Neural cell (in vitro differentiated cells): ENCODE data around the gene KCNQ5. TPM values are rescaled to one million over a fixed set of nuclear protein-coding genes. Genes with fewer than 3 reads are reported as not detected.

Experiments used
- H2AFZ ChIP-seq: fragments of 200-600, 300-800 bp; sonication (generic), shearing (Covaris generic); 2 replicates; pipeline ENCODE4 v1.6.0; 2014; ENCODE audit warnings: low read depth, mild to moderate bottlenecking, antibody characterized with exemption, low read length, moderate library complexity
- H3F3A ChIP-seq: fragments of 200-600 bp; shearing (Covaris generic); 2 replicates; pipeline ENCODE4 v1.6.1; 2016; ENCODE audit warnings: mild to moderate bottlenecking, moderate library complexity, mixed read lengths, antibody characterized with exemption, low read length; ENCODE audit not compliant: insufficient read depth, poor library complexity, severe bottlenecking
- H3K27ac ChIP-seq: fragments of 200-600, 300-800 bp; sonication (generic), shearing (Covaris generic); 2 replicates; pipeline ENCODE4 v1.5.1; 2014; ENCODE audit warnings: mild to moderate bottlenecking, low read length, moderate library complexity
- H3K27me3 ChIP-seq: fragments of 300-800, 200-600 bp; sonication (generic), shearing (Covaris generic); 2 replicates; pipeline ENCODE4 v1.6.0; 2014; ENCODE audit warnings: mild to moderate bottlenecking, low read depth, low read length, moderate library complexity; ENCODE audit not compliant: insufficient read depth
- H3K36me3 ChIP-seq: fragments of 300-800, 200-600 bp; sonication (generic), shearing (Covaris generic); 2 replicates; pipeline ENCODE4 v1.5.1; 2014; ENCODE audit warnings: mild to moderate bottlenecking, antibody characterized with exemption, low read length, moderate library complexity; ENCODE audit not compliant: insufficient read depth
- H3K4me2 ChIP-seq: fragments of 300-800, 200-600 bp; sonication (generic), shearing (Covaris generic); 2 replicates; pipeline ENCODE4 v1.6.0; 2014; ENCODE audit warnings: mild to moderate bottlenecking, low read length
- H3K4me3 ChIP-seq: fragments of 300-800, 200-600 bp; sonication (generic), shearing (Covaris generic); 2 replicates; pipeline ENCODE4 v1.5.1; 2014; ENCODE audit warnings: mild to moderate bottlenecking, low read length, moderate library complexity
- H3K79me2 ChIP-seq: fragments of 200-600 bp; shearing (Covaris generic); replicated peaks from 2 replicates; pipeline ENCODE4 v1.6.0; 2014; ENCODE audit warnings: mild to moderate bottlenecking, low read length, moderate library complexity; ENCODE audit not compliant: insufficient read depth
- H3K9ac ChIP-seq: fragments of 300-800, 200-600 bp; sonication (generic), shearing (Covaris generic); 2 replicates; pipeline ENCODE4 v1.6.1; 2016; ENCODE audit warnings: mild to moderate bottlenecking, low read length, mixed read lengths
- H3K9me2 ChIP-seq: fragments of 200-600 bp; shearing (Covaris generic); 2 replicates; pipeline ENCODE4 v1.6.1; 2016; ENCODE audit warnings: mild to moderate bottlenecking, low read length, mixed read lengths; ENCODE audit not compliant: insufficient read depth
- H3K9me3 ChIP-seq: fragments of 200-600, 300-800 bp; sonication (generic), shearing (Covaris generic); 2 replicates; pipeline ENCODE4 v1.6.1; 2016; ENCODE audit warnings: mild to moderate bottlenecking, mixed run types, low read length, moderate library complexity, mixed read lengths
- H4K20me1 ChIP-seq: fragments of 200-600 bp; shearing (Covaris generic); 2 replicates; pipeline ENCODE4 v1.6.1; 2016; ENCODE audit warnings: mild to moderate bottlenecking, mixed run types; ENCODE audit not compliant: insufficient read depth
- CTCF ChIP-seq: fragments of 450-650 bp; IDR thresholded peaks from 2 replicates; pipeline ENCODE4 v1.5.1; 2014; ENCODE audit warnings: antibody characterized with exemption, mild to moderate bottlenecking, moderate library complexity; ENCODE audit not compliant: poor library complexity, severe bottlenecking
- EP300 ChIP-seq: fragments of 450-650 bp; conservative IDR thresholded peaks from 2 replicates; pipeline ENCODE4 v1.6.1; 2014; ENCODE audit warnings: antibody characterized with exemption, mild to moderate bottlenecking, moderate library complexity; ENCODE audit not compliant: poor library complexity, severe bottlenecking
- EZH2 ChIP-seq: fragments of 200-600, 300-800 bp; shearing (Covaris generic), sonication (generic); IDR thresholded peaks from 2 replicates; pipeline ENCODE4 v1.6.1; 2014; ENCODE audit warnings: antibody characterized with exemption, low read length, borderline replicate concordance, mild to moderate bottlenecking; ENCODE audit not compliant: insufficient read depth, poor library complexity, severe bottlenecking
- MXI1 ChIP-seq: fragments of 450-650 bp; conservative IDR thresholded peaks from 2 replicates; pipeline ENCODE4 v1.6.1; 2014; ENCODE audit warnings: antibody characterized with exemption, mild to moderate bottlenecking; ENCODE audit not compliant: poor library complexity, severe bottlenecking
- POLR2AphosphoS5 ChIP-seq: IDR thresholded peaks from 2 replicates; pipeline ENCODE4 v1.6.1; 2012
- RAD21 ChIP-seq: fragments of 450-650 bp; conservative IDR thresholded peaks from 2 replicates; pipeline ENCODE4 v1.6.1; 2014; ENCODE audit warnings: antibody characterized with exemption, mild to moderate bottlenecking, moderate library complexity
- SMC3 ChIP-seq: fragments of 450-650 bp; conservative IDR thresholded peaks from 2 replicates; pipeline ENCODE4 v1.6.1; 2014; ENCODE audit warnings: antibody characterized with exemption, mild to moderate bottlenecking, moderate library complexity; ENCODE audit not compliant: poor library complexity
- TAF1 ChIP-seq: IDR thresholded peaks from 2 replicates; pipeline ENCODE4 v1.6.1; 2012; ENCODE audit warnings: low read depth
- polyA plus RNA-seq: library from polyadenylated mRNA; depleted of rRNA; stranded (reverse); fragments of >200 nt; gene quantifications from 2 replicates; pipeline ENCODE4 v1.2.3, GENCODE V29; 2014
- TF ChIP-seq, protein P1 (sequence below): IDR thresholded peaks from 2 replicates; pipeline ENCODE4 v1.6.1; 2012; ENCODE audit warnings: borderline replicate concordance

Gene KCNQ5
- polyA plus RNA-seq, 1 donor from 2014 or later, result 0.30 TPM

DNA sequence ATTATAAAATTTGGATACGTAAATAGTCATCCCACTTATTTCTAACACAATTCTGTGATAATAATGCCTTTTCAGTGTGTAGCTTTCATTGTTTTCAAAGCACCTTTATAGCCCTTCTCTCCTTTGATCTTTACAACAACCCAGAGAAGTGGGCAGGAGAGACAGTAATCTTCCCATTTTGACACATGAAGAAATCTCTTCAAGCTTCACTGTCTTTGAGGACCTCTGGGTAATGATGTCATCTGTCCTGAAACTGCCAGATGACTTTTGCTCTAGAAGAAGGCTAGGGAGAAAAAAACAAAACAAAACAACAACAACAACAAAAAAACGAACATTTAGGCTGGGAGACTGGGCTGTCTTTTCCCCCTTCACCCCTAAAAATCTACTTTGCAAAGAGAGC, 203.0 kb downstream of the KCNQ5 start:
- Histone ChIP-seq H3K27me3 (no peaks in the 10 kb centered on the region), H3K36me3 (no peaks in the 10 kb centered on the region), H3K9ac (no peak overlapping the region), H4K20me1 (no peaks in the 10 kb centered on the region), H3K9me3 (no peaks in the 10 kb centered on the region), H3K79me2 (no peaks in the 10 kb centered on the region), H3K9me2 (no peaks in the 10 kb centered on the region), H3K4me2 (no peak overlapping the region), H3K27ac (no peak overlapping the region), H3F3A (no peaks in the 10 kb centered on the region), H3K4me3 (no peak overlapping the region), H2AFZ (no peak overlapping the region)
- no peak for TF ChIP-seq MXI1
- TF ChIP-seq, protein P1, sequence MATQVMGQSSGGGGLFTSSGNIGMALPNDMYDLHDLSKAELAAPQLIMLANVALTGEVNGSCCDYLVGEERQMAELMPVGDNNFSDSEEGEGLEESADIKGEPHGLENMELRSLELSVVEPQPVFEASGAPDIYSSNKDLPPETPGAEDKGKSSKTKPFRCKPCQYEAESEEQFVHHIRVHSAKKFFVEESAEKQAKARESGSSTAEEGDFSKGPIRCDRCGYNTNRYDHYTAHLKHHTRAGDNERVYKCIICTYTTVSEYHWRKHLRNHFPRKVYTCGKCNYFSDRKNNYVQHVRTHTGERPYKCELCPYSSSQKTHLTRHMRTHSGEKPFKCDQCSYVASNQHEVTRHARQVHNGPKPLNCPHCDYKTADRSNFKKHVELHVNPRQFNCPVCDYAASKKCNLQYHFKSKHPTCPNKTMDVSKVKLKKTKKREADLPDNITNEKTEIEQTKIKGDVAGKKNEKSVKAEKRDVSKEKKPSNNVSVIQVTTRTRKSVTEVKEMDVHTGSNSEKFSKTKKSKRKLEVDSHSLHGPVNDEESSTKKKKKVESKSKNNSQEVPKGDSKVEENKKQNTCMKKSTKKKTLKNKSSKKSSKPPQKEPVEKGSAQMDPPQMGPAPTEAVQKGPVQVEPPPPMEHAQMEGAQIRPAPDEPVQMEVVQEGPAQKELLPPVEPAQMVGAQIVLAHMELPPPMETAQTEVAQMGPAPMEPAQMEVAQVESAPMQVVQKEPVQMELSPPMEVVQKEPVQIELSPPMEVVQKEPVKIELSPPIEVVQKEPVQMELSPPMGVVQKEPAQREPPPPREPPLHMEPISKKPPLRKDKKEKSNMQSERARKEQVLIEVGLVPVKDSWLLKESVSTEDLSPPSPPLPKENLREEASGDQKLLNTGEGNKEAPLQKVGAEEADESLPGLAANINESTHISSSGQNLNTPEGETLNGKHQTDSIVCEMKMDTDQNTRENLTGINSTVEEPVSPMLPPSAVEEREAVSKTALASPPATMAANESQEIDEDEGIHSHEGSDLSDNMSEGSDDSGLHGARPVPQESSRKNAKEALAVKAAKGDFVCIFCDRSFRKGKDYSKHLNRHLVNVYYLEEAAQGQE, result no peak
- no peak for TF ChIP-seq CTCF
- no peak for TF ChIP-seq EP300
- TF ChIP-seq POLR2AphosphoS5, result no peak
- no peak for TF ChIP-seq SMC3
- TF ChIP-seq RAD21, result no peak
- no peak for TF ChIP-seq EZH2
- TF ChIP-seq TAF1, result no peak

- Histone ChIP-seq H3K4me3 (no peak overlapping the region), H3F3A (no peaks in the 10 kb centered on the region), H3K27me3 (no peaks in the 10 kb centered on the region), H3K27ac (no peak overlapping the region), H4K20me1 (no peaks in the 10 kb centered on the region), H2AFZ (no peak overlapping the region), H3K9me3 (no peaks in the 10 kb centered on the region), H3K9me2 (no peaks in the 10 kb centered on the region), H3K36me3 (no peaks in the 10 kb centered on the region), H3K9ac (no peak overlapping the region), H3K79me2 (no peaks in the 10 kb centered on the region), H3K4me2 (no peak overlapping the region)
- TF ChIP-seq CTCF (no peak), SMC3 (no peak), EZH2 (no peak), POLR2AphosphoS5 (no peak), RAD21 (no peak), EP300 (no peak), TAF1 (no peak), MXI1 (no peak)
- TF ChIP-seq, protein P1, result no peak
These were observed 203.5 kb downstream of the KCNQ5 start for GRCh38 chr6:72825315-72825911.
